ENCODE results near the gene CWC27. TPM values are rescaled to one million over a fixed set of nuclear protein-coding genes. Genes with fewer than 3 reads are reported as not detected.
"Not testable (repeated sequence)": the region's sequence is repeated elsewhere in the genome, so short reads cannot be mapped to it uniquely, and the experiment has no call there.

The CWC27 gene
- total and polyA plus RNA-seq, 9 of the 15 experiments (the other 6 are each of a cell fraction or from before 2014, with no cell fraction given) = 19.7 to 49.3 (median 38.3) TPM

GRCh38 chr5:64930672-64931318, 162.1 kb downstream of the CWC27 start:
- no peaks in the 10 kb centered on the region for H3K9me1 ChIP-seq (ENCODE audit: control insufficient read depth, insufficient read depth, low read length)
- no peak overlapping the region for H3K4me3 ChIP-seq
- H3K36me3 ChIP-seq (ENCODE audit: control insufficient read depth, insufficient read depth, low read length) = no peaks in the 10 kb centered on the region
- H2AFZ ChIP-seq (ENCODE audit: low read depth, low read length) = no peak overlapping the region
- H3K9ac ChIP-seq (ENCODE audit: insufficient read depth in 1 of 2, low read depth in 2 of 2, low read length in 2 of 2) = no peak overlapping the region
- H3K4me2 ChIP-seq (ENCODE audit: insufficient read depth, low read length) = no peak overlapping the region
- ChIA-PET POLR2A (no interaction called here), CTCF (ENCODE audit: low intra/inter-chr PET ratio) (no interaction called here)
- H3K27ac ChIP-seq (ENCODE audit: extremely low read depth, low read depth, low read length) = no peak overlapping the region
- DNase-seq (ENCODE audit: extremely low read depth in 1 of 4, low spot score in 3 of 4) (no peak), ATAC-seq (no peak), FAIRE-seq (no peak)
- no peaks in the 10 kb centered on the region for H3K9me3 ChIP-seq (replicated peaks; ENCODE audit: control insufficient read depth, insufficient read depth, low read depth, low read length)
- H3K27me3 ChIP-seq (ENCODE audit: control insufficient read depth in 2 of 2, insufficient read depth in 2 of 2, low read length in 2 of 2) = no peaks in the 10 kb centered on the region
- in situ Hi-C loops (cut with MboI) (no loop called here), intact Hi-C loops (cut with micrococcal nuclease) (no loop called here)
- no peaks in the 10 kb centered on the region for H4K20me1 ChIP-seq (replicated peaks; ENCODE audit: control insufficient read depth, insufficient read depth, low read length)
- no peaks in the 10 kb centered on the region for H3K79me2 ChIP-seq (ENCODE audit: control insufficient read depth, insufficient read depth, low read length)
- H3K4me1 ChIP-seq (replicated peaks in 1 of 2; ENCODE audit: control insufficient read depth in 2 of 2, insufficient read depth in 2 of 2, low read length in 2 of 2) = no peaks in the 10 kb centered on the region
- peak; percentile 73 for TF ChIP-seq CEBPB (tag; IDR thresholded peaks at IDR 0.05)
- TF ChIP-seq BCLAF1 (IDR thresholded peaks at IDR 0.05; ENCODE audit: borderline replicate concordance in 1 of 2, control insufficient read depth in 1 of 2, low read depth in 2 of 2, low read length in 1 of 2) = no peak
- TF ChIP-seq ZNF561 (CRISPR knock-in tag; conservative IDR thresholded peaks at IDR 0.05) = no peak
- no peak for TF ChIP-seq FOXJ3 (CRISPR knock-in tag; IDR thresholded peaks at IDR 0.05)
- no peak for TF ChIP-seq CEBPG (CRISPR knock-in tag; IDR thresholded peaks at IDR 0.05)
- peak; percentile 66 to 85 for TF ChIP-seq CEBPG (tag; conservative IDR thresholded peaks at IDR 0.05 in 1 of 2, IDR thresholded peaks at IDR 0.05 in 1 of 2)
- TF ChIP-seq ATF3 (IDR thresholded peaks at IDR 0.05) = peak; percentile 61; the same call in 1 of the 2 replicates
- no peak for TF ChIP-seq ATF3 (CRISPR knock-in tag; conservative IDR thresholded peaks at IDR 0.05)
- no TSS peak for BruUV-seq (replicated peaks)
- 96% methylated on average over 2 of the region's 2 CpGs for WGBS (ENCODE audit: insufficient coverage, low coverage, missing lambda C conversion rate)

GRCh38 chr5:64939422-64939771, 170.7 kb downstream of the CWC27 start:
- FAIRE-seq; intact Hi-C loops (cut with micrococcal nuclease); H3K27me3 ChIP-seq (ENCODE audit: control insufficient read depth in 2 of 2, insufficient read depth in 2 of 2, low read length in 2 of 2); H3K9me1 ChIP-seq (ENCODE audit: control insufficient read depth, insufficient read depth, low read length); H3K36me3 ChIP-seq (ENCODE audit: control insufficient read depth, insufficient read depth, low read length); H3K9me3 ChIP-seq (replicated peaks; ENCODE audit: control insufficient read depth, insufficient read depth, low read depth, low read length); in situ Hi-C loops (cut with MboI); H3K4me3 ChIP-seq; H3K79me2 ChIP-seq (ENCODE audit: control insufficient read depth, insufficient read depth, low read length); DNase-seq (ENCODE audit: extremely low read depth in 1 of 4, low spot score in 3 of 4); BruUV-seq (replicated peaks); CTCF ChIA-PET (ENCODE audit: low intra/inter-chr PET ratio); H3K27ac ChIP-seq (ENCODE audit: extremely low read depth, low read depth, low read length); H4K20me1 ChIP-seq (replicated peaks; ENCODE audit: control insufficient read depth, insufficient read depth, low read length); H3K4me1 ChIP-seq (replicated peaks in 1 of 2; ENCODE audit: control insufficient read depth in 2 of 2, insufficient read depth in 2 of 2, low read length in 2 of 2); ATAC-seq: not testable (repeated sequence)
- WGBS (ENCODE audit: insufficient coverage, low coverage, missing lambda C conversion rate) = 52% methylated on average over 4 of the region's 4 CpGs
- peak overlapping the region in 1 of 2 experiments; percentile 83; a peak in 1 of 4 replicates for H3K9ac ChIP-seq (ENCODE audit: insufficient read depth in 1 of 2, low read depth in 2 of 2, low read length in 2 of 2)
- H3K4me2 ChIP-seq (ENCODE audit: insufficient read depth, low read length) = peak overlapping the region; percentile 55; the same call in 1 of the 2 replicates
- POLR2A ChIA-PET = interaction anchor here (0.6 to 0.7 kb wide), 2 partner anchors 605 to 1568 kb away, joined by 3 to 4 read pairs; no protein-coding TSS in a partner anchor
- H2AFZ ChIP-seq (ENCODE audit: low read depth, low read length) = peak overlapping the region; percentile 68; the same call in 1 of the 2 replicates

Data from K562 (cell line).